BE2C (cell line): Measurements from ENCODE around the gene OXCT1.

Source experiments
- DNase-seq: peaks from one replicate; pipeline ENCODE4 v3.0.0-alpha.2; 2020
- H3K27me3 ChIP-seq: fragments of 250-450 bp; sonication (Bioruptor Pico); 2 replicates; pipeline ENCODE4 v1.5.1; 2020; ENCODE audit warnings: mild to moderate bottlenecking
- H3K36me3 ChIP-seq: fragments of 250-450 bp; sonication (Bioruptor Pico); 2 replicates; pipeline ENCODE4 v1.5.1; 2020; ENCODE audit warnings: mild to moderate bottlenecking
- H3K4me1 ChIP-seq: fragments of 250-450 bp; sonication (Bioruptor Pico); 2 replicates; pipeline ENCODE4 v1.5.1; 2020
- H3K4me3 ChIP-seq: 2 replicates; pipeline ENCODE4 v1.5.1; 2011; ENCODE audit warnings: low read depth, low read length
- H3K9me3 ChIP-seq: fragments of 250-450 bp; sonication (Bioruptor Pico); 2 replicates; pipeline ENCODE4 v1.5.1; 2020
- TF ChIP-seq, protein P1 (sequence below): IDR thresholded peaks from 2 replicates; pipeline ENCODE4 v1.5.1; 2012; ENCODE audit warnings: mild to moderate bottlenecking, low read depth, low read length

Gene OXCT1

GRCh38 chr5:41883936-41884335, 13.7 kb upstream of the OXCT1 start:
- Histone ChIP-seq H3K4me1 (no peaks in the 10 kb centered on the region), H3K4me3 (no peak overlapping the region), H3K36me3 (no peaks in the 10 kb centered on the region), H3K9me3 (no peaks in the 10 kb centered on the region), H3K27me3 (no peaks in the 10 kb centered on the region; the same call in 1 of the 2 replicates)
- DNase-seq = no peak
- TF ChIP-seq, protein P1, sequence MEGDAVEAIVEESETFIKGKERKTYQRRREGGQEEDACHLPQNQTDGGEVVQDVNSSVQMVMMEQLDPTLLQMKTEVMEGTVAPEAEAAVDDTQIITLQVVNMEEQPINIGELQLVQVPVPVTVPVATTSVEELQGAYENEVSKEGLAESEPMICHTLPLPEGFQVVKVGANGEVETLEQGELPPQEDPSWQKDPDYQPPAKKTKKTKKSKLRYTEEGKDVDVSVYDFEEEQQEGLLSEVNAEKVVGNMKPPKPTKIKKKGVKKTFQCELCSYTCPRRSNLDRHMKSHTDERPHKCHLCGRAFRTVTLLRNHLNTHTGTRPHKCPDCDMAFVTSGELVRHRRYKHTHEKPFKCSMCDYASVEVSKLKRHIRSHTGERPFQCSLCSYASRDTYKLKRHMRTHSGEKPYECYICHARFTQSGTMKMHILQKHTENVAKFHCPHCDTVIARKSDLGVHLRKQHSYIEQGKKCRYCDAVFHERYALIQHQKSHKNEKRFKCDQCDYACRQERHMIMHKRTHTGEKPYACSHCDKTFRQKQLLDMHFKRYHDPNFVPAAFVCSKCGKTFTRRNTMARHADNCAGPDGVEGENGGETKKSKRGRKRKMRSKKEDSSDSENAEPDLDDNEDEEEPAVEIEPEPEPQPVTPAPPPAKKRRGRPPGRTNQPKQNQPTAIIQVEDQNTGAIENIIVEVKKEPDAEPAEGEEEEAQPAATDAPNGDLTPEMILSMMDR = no peak

- H3K9me3 ChIP-seq = no peaks in the 10 kb centered on the region
- DNase-seq = no peak
- H3K4me1 ChIP-seq = no peaks in the 10 kb centered on the region
- H3K4me3 ChIP-seq = no peak overlapping the region
- H3K36me3 ChIP-seq = no peaks in the 10 kb centered on the region
- H3K27me3 ChIP-seq = no peaks in the 10 kb centered on the region; the same call in 1 of the 2 replicates
- TF ChIP-seq, protein P1 = no peak
Measured at GRCh38 chr5:41883243-41883642, 13.0 kb upstream of the OXCT1 start.

DNA sequence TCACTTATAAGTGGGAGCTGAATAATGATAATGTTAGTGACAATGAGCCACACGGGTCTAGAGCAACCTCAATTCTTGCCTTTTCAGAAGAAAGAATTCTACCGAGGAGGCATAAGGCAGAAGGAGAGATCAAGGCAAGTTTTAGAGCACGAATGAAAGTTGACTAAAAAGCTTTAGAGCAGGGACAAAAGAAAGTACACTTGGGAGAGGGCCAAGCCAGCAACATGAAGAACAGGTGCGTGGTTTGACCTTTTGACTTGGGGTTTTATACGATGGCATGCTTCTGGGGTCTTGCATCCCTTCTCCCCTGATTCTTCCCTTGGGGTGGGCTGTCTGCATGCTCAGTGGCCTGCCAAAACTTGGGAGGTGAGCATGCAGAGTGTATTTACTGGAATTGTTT, 12.5 kb upstream of the OXCT1 start:
- H3K4me3 ChIP-seq = no peak overlapping the region
- no peaks in the 10 kb centered on the region; the same call in none of the 2 replicates for H3K27me3 ChIP-seq
- H3K9me3 ChIP-seq = no peaks in the 10 kb centered on the region
- no peaks in the 10 kb centered on the region for H3K4me1 ChIP-seq
- TF ChIP-seq, protein P1 = no peak
- no peak for DNase-seq
- no peaks in the 10 kb centered on the region for H3K36me3 ChIP-seq

GRCh38 chr5:41878643-41879478, 8.6 kb upstream of the OXCT1 start:
- Histone ChIP-seq H3K4me1 (no peaks in the 10 kb centered on the region), H3K9me3 (no peaks in the 10 kb centered on the region), H3K36me3 (no peaks in the 10 kb centered on the region), H3K4me3 (no peak overlapping the region), H3K27me3 (peaks cover 12% of the 10 kb centered on the region)
- no peak for DNase-seq
- TF ChIP-seq, protein P1 = no peak

DNA sequence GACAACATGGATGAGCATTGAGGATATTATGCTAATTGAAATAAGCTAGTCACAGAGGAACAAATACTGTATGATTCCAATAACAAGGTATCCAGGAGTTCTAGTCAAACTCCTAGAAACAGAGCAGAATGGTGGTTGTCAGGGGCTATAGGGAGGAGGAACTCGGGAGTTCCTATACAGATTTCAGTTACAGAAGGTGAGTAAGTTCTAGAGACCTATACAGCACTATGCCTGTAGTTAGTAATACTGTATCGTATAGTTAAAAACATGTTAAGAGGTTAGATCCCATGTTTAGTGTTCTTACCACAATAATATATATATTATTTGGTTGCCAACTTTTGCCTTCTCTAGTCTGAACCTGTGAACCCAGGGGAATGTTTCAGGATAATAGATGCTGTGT, 7.9 kb upstream of the OXCT1 start:
- Histone ChIP-seq H3K4me3 (no peak overlapping the region), H3K4me1 (no peaks in the 10 kb centered on the region), H3K27me3 (peaks cover 12% of the 10 kb centered on the region), H3K36me3 (no peaks in the 10 kb centered on the region), H3K9me3 (no peaks in the 10 kb centered on the region)
- DNase-seq = no peak
- TF ChIP-seq, protein P1 = no peak

GRCh38 chr5:41877408-41877807, 7.2 kb upstream of the OXCT1 start:
- Histone ChIP-seq H3K4me3 (no peak overlapping the region), H3K27me3 (peaks cover 12% of the 10 kb centered on the region), H3K36me3 (no peaks in the 10 kb centered on the region), H3K9me3 (no peaks in the 10 kb centered on the region), H3K4me1 (no peaks in the 10 kb centered on the region)
- TF ChIP-seq, protein P1 = no peak
- no peak for DNase-seq
